Measurements from ENCODE around the gene SCUBE3.

SCUBE3 gene

GRCh38 chr6:35213824-35214756, at the start of gene SCUBE3:
SCUBE3 (plus strand) TSS chr6:35213956; CDS start chr6:35214419, 463 bp downstream.
- DNase-seq = peak; percentile 24

GRCh38 chr6:35164277-35164676, 49.5 kb upstream of the SCUBE3 start:
- no peak for DNase-seq

- DNase-seq = no peak
Observed at GRCh38 chr6:35164868-35165267, 48.9 kb upstream of the SCUBE3 start.

- DNase-seq = no peak
Observed at GRCh38 chr6:35165630-35166071, 48.1 kb upstream of the SCUBE3 start.

DNA sequence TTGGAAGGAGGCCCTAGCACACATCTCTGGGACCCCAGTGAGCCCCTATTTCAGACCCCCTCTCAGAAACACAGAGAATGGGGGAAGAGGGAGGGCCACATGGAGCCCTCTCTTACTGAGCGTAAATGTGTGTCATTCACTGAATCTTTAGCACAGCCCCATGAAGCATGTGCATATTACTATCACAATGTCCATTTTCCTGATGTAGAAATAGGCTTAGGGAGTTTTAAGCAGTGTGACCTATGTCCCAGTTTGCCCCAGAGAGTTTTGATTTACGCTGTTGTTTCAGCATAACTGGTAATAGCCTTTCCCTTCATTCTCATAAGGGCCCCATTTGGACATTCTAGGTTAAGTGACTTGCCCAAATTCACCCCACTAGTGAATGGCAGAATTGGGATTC, 47.6 kb upstream of the SCUBE3 start:
- no peak for DNase-seq

- DNase-seq = no peak
Observed at GRCh38 chr6:35166520-35166919, 47.2 kb upstream of the SCUBE3 start.

GRCh38 chr6:35167505-35167904, 46.3 kb upstream of the SCUBE3 start:
- DNase-seq = no peak

DNA sequence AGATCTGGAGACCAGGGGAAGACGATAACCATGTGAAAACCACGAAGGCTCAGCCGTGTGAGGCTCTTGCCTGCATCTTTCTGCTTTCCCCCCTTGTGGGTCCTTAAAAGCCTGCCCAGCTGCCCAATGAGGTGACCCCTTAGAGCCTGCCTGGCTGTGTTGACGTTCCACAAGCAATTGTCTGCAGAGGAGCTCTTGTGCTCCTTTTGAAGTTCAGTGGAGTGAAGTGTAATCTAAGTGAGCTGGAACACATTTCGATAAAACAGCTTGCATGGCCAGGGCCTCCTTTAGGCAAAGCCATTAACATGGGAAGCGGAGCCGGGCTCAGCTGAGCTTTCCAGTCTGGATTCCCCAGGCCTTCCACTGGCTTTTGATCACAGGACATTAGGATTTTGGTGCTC, 45.3 kb upstream of the SCUBE3 start:
- no peak for DNase-seq

DNA sequence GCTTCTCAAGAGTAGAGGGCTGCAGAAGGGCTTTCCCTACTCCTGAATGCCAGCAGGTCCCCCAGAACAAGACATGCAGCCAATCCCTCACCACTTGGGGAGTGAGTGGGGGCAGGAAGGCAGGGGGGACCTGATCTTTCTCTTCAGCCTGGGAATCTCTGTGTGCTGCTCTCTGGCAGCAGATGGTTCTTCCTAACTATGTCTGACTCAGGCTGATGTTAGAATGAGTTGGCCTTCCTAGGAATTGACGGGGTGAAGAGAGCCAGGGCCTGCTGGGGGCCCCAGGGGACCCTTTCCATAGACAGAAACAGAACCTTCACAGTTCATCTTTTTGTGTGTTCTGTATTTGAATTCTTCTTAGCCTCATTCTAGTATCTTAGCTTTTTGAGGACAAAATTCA, 43.6 kb upstream of the SCUBE3 start:
- DNase-seq = no peak

- no peak for DNase-seq
Observed at GRCh38 chr6:35170891-35171290, 42.9 kb upstream of the SCUBE3 start.

DNA sequence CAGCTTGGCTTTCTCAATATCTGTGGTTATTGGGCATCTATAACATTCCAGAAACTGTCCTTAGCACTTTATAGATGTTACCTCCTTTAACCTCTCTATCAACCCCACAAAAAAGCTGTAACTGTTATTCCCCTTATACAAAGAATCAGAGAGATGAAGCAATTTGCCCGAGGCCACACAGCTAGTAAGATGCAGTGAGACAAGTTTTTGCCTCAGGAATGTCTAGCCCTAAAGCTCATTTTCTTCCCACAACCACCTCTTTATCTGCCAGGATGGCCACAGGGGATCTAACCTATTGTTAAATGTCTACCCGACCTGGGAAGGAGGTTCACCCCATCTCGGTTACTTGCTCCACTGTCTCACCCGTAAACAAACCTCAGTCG, 40.7 kb upstream of the SCUBE3 start:
- no peak for DNase-seq

DNA sequence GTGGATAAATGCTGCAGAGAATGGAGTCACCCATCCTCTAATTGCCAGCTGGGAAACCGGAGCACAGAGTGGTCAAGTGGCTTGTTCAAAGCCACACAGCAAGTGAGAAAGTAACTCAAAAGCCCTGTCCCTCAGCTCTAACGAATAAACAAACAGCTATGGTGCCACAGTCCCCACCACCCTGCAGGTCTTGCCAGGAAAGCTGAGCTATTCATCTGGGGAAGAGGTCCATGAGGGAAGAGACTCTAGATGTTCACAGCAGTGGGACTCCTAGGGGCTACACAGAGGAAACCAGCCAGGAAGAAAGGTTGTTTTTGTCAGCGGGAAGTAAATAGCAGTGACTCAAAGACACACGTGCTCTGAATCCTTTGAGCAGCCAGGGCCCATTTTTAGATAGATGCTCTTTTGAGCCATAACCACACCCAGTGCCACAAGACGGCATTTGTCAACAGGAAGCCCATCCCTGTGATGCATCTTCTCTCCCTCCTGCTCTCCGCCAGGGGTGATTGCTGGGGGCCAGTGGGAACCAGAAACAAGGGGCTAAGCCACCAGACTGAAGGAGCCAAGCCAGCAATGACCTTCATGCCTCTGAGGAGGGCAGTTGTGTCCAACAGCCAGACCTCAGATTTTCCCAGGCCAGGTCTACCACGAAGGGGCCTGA, 40.2 kb upstream of the SCUBE3 start:
- DNase-seq = no peak

DNA sequence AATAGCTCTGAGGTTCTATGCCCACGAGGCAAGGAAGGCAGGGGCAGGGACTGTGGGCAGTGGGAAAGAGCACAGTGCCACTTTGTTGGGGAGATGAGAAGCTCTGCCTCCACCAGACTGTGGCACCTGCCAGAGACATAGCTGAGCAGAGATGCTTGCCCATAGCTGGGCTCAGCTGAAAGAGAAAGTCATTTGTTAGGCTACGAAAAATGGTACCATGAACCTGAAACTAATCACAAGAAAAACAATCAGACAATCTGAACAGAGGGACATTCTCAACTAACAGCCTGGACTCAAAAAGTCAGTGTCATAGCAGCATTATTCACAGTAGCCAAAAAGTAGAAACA, 39.7 kb upstream of the SCUBE3 start:
- no peak for DNase-seq

GRCh38 chr6:35174501-35174900, 39.3 kb upstream of the SCUBE3 start:
- no peak for DNase-seq

GRCh38 chr6:35176301-35177024, 37.3 kb upstream of the SCUBE3 start:
- no peak for DNase-seq

- no peak for DNase-seq
Observed at GRCh38 chr6:35177157-35177556, 36.6 kb upstream of the SCUBE3 start.

- DNase-seq = no peak
Observed at GRCh38 chr6:35177596-35177995, 36.2 kb upstream of the SCUBE3 start.

GRCh38 chr6:35178012-35178411, 35.7 kb upstream of the SCUBE3 start:
- DNase-seq = no peak

- no peak for DNase-seq
Observed at GRCh38 chr6:35178932-35179832, 34.6 kb upstream of the SCUBE3 start.

DNA sequence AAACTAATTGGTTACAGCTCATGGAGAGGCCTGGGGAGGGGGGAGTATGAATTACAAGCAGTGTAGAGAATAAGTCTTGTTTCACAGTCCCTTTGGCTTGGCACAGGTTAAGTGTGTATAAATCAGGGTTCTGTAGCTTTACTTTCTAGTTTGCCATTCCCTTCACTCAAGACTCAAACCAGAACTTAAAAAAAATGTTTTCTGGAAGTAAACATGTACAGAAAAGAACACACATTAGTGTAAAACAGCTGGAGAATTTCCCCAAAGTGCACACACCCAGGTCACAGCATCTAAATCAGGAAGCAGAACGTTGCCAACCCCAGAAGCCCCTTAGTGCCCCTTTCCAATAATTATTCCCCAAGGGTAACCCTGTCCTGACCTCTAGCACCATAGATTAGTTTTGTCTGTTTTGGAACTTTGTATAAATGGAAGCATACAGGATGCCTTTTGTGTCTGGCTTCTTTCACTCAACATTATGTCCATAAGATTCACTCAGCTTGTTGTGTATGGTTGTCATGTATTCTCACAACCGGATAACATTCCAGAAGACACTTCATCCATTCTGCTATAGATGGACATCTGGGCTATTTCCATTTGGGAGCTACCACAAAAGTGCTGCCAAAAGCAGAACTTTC, 33.7 kb upstream of the SCUBE3 start:
- no peak for DNase-seq

DNA sequence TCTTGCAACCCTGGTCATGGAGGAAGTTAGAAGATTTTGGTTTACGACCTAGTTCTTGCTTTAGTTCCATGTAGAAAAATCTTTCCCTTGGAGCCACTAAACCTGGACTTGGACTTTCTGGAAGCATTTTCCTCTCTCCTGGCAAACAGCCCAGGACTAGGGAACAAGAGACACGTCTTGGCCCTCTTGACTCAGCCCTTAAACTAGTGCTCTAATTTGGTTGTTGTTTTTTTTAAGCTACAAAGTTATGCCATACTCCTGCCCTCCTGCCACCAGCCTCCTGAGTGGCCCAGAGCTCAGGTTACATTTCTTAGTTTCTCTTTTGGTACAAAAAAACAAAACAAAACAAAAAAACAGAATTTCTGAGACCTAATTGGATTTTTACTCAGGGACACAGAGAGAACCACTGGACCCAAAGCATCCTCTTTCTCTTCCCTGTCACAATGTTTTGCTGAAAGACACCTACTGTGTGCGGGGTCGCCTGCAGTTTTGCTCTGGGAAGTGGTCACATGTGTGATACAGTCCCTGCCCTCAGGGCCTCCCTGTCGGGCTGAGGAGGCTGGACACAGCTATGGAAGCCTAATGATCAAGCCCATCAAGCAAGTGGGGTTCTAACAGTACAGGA, 32.3 kb upstream of the SCUBE3 start:
- DNase-seq = no peak
